HG02870 (cell line): ENCODE measurements around the gene C3orf20.
"Not testable (repeated sequence)": the region's sequence is repeated elsewhere in the genome, so short reads cannot be mapped to it uniquely, and the experiment has no call there.

Source experiments
- ATAC-seq: cut with Tn5 transposase; IDR thresholded peaks from one replicate; pipeline ENCODE4 v1.9.1; 2021; ENCODE audit warnings: mild to moderate bottlenecking, moderate library complexity; ENCODE audit not compliant: unreplicated experiment

Gene C3orf20

GRCh38 chr3:14752979-14753378, 78.0 kb downstream of the C3orf20 start:
- ATAC-seq = not testable (repeated sequence)

- no peak for ATAC-seq
These were observed 82.3 kb downstream of the C3orf20 start for GRCh38 chr3:14757153-14757700.

GRCh38 chr3:14758297-14758696, 83.4 kb downstream of the C3orf20 start:
- ATAC-seq = no peak

GRCh38 chr3:14758959-14759358, 84.0 kb downstream of the C3orf20 start:
- ATAC-seq = no peak

GRCh38 chr3:14760185-14760584, 85.2 kb downstream of the C3orf20 start:
- no peak for ATAC-seq

GRCh38 chr3:14761121-14761672, 86.3 kb downstream of the C3orf20 start:
- ATAC-seq = no peak

GRCh38 chr3:14761866-14762265, 86.9 kb downstream of the C3orf20 start:
- no peak for ATAC-seq

- ATAC-seq = no peak
These were observed 87.8 kb downstream of the C3orf20 start for GRCh38 chr3:14762701-14763100.

- ATAC-seq = no peak
These were observed 89.6 kb downstream of the C3orf20 start for GRCh38 chr3:14764331-14765059.

GRCh38 chr3:14765060-14765400, 90.1 kb downstream of the C3orf20 start:
- ATAC-seq = no peak

GRCh38 chr3:14765576-14766427, 90.9 kb downstream of the C3orf20 start:
- ATAC-seq = no peak

GRCh38 chr3:14766428-14767244, 91.7 kb downstream of the C3orf20 start:
- ATAC-seq = no peak

GRCh38 chr3:14767245-14768051, 92.5 kb downstream of the C3orf20 start:
- no peak for ATAC-seq

- no peak for ATAC-seq
These were observed 93.3 kb downstream of the C3orf20 start for GRCh38 chr3:14768182-14768790.

GRCh38 chr3:14768881-14769280, 93.9 kb downstream of the C3orf20 start:
- no peak for ATAC-seq

GRCh38 chr3:14769544-14770325, 94.8 kb downstream of the C3orf20 start:
- ATAC-seq = no peak

- ATAC-seq = no peak
These were observed 95.7 kb downstream of the C3orf20 start for GRCh38 chr3:14770591-14770990.

- ATAC-seq = no peak
These were observed 96.9 kb downstream of the C3orf20 start for GRCh38 chr3:14771593-14772497.
